CD4-positive, alpha-beta T cell treated with Interleukin-1 beta for 1 hour (primary cell): Measurements from ENCODE around the gene CDK13.

ENCODE experiments used
- DNase-seq, 2 donors: peaks; one replicate each; pipeline ENCODE4 v3.0.0-alpha.2; 2020 to 2022

CDK13 gene

DNA sequence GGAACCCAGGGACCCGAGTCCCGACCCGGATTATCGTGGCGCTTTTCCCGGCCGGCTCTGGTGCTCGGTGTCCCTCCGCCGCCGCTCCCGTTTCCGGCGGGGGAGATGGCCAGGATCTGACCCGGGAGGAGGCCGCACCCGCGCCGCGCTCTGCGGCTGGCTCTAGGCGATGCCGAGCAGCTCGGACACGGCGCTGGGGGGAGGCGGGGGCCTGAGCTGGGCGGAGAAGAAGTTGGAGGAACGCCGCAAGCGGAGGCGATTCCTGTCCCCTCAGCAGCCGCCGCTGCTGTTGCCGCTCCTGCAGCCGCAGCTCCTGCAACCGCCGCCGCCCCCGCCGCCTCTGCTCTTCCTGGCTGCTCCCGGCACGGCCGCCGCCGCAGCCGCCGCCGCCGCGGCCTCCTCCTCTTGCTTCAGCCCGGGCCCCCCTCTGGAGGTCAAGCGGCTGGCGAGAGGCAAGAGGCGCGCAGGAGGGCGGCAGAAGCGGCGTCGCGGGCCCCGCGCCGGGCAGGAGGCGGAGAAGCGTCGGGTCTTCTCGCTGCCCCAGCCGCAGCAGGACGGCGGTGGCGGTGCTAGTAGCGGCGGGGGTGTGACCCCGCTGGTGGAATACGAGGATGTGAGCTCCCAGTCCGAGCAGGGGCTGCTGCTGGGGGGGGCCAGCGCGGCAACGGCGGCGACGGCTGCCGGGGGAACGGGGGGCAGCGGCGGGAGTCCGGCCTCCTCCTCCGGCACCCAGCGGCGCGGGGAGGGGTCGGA lies 593 bp downstream of the CDK13 start:
- DNase-seq, result peak; percentile 35 to 39

DNA sequence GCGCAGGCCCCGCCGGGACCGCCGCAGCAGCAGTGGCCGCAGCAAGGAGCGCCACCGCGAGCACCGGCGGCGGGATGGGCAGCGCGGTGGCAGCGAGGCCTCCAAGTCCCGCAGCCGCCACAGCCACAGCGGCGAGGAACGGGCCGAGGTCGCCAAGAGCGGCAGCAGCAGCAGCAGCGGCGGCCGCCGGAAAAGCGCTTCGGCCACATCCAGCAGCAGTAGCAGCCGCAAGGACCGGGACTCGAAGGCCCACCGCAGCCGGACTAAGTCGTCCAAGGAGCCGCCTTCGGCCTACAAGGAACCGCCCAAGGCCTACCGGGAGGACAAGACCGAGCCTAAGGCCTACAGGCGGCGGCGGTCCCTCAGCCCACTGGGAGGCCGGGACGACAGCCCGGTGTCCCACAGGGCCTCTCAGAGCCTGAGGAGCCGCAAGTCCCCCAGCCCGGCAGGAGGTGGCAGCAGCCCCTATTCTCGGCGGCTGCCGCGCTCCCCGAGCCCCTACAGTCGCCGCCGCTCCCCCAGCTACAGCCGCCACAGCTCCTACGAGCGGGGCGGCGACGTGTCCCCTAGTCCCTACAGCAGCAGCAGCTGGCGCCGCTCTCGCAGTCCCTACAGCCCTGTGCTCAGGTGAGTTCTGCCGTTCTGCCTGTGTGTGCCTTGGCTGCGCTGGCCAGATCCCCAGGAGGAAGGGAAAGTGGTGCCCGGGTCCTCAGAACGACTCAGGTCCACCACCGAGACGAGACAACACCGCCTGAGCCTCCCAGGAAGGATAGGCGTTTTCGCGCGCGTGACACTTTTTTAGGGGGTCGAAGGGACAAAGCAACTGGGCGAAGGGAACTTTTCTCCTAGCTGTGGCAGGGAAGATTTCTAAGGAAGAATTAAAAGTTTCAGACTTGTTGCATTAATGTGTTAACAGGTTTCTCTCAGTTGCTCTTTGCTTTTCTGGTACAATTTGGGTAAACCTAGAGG lies 1.5 kb downstream of the CDK13 start:
- DNase-seq, result peak; percentile 69 to 79

DNA sequence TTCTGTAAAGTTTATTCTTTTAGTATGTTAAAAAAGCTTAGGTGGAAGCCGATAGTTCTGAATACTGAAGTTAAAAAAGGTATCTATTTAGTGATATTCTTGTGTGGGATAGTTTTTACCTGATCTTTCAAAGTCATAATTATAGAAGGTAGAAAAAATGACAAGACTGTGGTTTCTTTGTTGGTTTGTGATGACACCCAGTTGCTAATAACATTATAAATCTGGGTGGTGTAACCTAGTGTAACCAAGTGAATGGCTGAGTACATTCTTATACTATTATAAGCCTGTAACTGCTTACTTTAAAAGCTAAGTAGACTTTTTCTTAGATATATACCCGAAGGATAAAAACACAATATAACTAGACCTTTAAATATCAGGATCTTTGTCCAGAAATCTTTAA lies 2.3 kb downstream of the CDK13 start:
- peak in 1 of 2 donors; percentile 49 for DNase-seq

DNA sequence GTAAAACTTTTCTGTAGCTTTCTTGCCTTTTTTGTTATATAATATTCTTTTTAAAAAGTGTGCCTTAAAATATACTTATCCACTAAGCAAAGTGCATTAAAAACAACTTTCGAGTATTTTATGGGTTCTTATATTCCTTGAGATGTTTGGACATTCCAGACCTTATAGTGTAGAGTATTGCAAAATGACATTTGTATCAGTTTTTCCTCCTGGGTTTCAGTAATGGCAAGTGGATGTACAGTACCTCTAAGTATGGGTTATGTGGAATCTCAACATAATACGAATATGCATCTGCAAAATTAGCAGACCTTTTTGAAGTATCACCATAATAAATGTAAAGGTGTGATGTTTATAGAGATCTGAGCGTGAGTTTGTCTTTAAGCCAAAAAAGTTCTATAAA lies 2.7 kb downstream of the CDK13 start:
- no peak for DNase-seq

DNA sequence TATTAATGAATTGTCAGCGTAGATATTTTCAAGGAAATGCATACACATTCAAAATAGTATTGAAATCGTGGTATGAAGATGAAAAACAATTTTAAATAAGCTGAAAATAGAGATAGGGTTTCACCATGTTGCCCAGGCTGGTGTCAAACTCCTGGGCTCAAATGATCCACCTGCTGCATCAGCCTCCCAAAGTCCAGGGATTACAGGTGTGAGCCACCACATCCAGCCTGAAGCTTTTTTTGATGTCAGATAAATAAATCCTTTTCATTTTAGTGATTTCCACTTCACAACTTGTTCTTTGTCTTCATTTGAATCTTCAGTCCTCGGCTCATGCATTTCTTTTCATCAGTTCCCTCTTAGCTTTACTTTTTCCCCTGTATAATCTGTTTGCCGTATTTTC lies 4.6 kb downstream of the CDK13 start:
- DNase-seq, result no peak

DNA sequence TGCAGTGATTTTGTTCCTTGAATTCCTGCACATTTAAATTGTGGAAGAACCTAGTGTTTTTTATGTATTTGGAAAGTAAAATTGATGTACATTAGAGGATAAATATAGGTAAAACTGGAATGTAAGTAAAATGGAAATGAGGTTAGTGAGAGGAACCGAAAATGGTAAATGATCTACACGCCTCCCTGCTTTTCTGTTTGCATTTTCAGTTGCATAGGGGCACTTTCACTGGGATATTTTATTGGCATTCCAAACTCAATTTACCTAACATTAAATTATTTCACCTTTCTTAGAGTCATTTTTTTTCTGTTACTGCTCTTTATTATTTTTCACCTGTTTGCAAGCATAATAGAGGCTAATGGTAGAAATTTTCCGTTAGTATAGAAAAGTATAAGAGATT lies 8.0 kb downstream of the CDK13 start:
- DNase-seq, result no peak

DNA sequence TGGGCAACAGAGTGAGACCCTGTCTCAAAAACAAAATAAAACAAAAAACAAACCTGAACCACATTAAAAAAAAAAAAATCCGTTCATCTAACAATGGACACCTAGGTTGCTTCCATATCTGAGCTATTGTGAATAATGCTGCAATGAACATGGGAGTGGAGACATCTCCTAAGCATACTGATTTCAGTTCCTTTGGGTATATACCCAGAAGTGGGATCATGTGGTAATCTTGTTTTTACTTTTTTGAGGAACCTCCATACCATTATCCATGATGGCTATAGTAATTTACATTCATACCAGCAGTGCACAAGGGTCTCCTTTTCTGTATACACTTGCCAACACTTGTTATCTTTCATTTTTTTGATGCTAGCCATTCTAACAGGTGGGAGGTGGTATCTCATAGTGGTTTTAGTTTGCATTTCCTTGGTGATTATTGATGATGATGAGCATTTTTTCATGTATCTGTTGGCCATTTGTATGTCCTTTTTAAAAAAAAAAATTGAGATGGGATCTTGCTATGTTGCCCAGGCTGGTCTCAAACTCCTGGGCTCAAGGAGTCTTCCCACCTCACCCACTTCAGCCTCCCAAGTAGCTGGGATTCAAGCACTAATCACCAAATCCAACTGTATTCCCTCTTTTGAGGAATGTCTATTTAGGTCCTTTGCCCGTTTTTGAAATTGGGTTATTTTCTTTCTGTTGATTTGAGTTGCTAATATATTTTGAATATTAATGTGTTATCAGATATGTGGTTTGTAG lies 17.5 kb downstream of the CDK13 start:
- no peak for DNase-seq

DNA sequence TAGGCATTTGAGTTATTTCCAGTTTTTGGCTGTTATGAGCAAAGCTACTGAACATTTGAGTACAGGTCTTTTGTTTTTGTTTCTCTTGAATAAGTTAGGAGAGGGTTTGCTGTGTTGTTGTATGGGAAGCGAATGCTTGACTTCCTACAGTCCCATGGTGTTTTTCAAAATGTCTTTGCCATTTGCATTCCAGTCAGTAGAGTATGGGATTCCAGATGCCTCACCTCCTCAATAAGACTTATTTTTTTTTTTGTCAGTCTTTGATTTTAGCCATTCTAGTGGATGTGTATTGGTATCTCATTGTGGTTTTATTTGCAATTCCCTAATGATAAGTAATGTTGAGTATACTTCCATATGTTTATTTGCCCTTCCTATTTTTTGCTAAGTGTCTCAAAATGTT lies 19.4 kb downstream of the CDK13 start:
- DNase-seq, result no peak

DNA sequence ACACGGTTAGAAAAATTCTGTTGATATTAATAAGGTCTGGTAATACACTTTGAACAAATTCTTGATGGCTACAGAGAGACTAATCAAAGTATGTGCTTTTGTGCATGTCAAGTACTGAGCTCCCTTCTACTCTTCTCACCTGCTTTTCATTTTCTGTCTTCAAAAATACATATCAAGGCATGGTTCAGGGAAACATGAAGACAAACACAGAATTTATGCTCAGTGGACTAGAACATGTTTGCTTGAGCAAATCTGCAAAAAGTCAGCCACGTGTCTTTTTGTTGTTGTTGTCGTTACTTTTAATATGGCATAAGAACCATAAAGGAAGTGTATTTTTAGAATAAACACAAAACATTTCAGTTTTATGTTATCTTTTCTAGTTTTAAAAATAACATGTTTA lies 21.9 kb downstream of the CDK13 start:
- DNase-seq, result no peak

DNA sequence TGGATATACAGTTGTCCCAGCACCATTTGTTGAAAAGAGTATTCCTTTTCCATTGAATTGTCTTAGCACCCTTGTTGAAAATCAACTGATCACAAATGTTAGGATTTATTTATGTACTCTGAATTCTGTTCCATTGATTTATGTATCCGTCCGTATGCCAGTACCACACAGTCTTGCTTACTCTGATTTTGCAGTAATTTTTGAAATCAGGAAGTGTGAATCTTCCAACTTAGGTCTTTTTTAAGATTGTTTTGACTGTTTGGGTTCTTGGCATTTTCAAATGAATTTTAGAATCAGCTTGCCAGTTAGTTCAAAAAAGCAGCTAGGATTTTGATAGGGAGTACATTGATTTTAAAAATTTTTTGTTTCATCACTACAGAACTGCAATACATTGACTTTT lies 23.7 kb downstream of the CDK13 start:
- no peak for DNase-seq

DNA sequence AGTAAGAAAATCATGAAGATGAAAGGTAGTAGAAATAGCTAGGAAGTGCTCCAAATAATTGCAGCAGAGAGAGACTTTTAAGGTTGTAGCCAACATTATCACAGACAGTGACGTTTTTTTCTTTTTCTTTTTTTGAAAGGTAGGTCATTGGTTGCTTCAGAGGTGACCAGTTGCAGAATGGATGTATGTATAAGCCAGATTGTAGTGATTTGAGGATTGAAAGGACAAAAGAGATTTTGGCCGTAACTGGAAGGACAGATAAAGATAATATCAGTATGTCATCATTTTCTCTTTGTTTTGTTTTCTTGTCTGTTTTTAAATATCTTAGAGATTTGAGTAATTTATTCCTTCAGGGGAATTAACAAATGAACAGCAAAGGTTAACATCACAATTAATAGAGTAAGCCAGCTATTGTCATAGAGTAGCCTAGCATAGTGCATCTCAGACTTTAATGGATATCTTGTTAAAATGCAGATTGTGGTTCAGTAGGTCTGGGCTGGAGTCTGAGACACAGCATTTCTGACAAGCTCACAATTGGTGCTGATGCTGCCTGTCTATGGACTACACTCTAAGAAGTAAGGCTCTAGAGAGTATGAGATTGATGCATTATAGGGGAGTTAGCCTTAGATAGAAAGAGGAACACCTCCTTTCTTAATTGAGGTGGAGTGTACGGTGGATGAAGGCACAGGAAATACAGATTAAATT lies 28.3 kb downstream of the CDK13 start:
- no peak for DNase-seq

DNA sequence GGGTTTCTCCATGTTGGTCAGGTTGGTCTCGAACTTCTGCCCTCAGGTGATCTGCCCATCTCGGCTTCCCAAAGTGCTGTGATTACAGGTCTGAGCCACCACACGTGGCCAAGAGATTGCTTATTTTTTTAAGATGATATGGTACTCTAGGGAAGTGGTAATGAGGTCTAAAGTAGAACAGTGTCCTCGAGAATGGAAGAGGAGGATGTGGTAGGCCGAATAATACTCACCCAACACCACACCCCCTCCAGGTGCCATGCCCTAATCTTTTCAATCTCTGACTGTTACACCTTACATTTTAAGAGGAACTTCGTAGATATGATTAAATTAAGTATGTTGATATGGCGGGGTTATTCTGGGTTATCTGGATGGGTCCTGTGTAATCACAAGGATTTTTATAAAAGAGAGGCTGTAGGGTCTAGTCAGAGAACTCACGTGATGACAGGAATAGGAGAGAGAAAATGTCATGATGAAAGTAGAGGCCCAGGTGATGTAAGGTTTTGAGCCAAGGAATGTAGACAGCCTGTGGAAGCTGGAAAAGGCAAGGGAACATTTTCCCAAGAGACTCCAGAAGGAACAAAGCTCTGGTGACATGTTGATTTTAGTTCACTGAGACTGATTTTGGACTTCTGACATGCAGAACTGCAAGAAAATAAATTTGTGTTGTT lies 29.5 kb downstream of the CDK13 start:
- peak; percentile 13 to 58 for DNase-seq

DNA sequence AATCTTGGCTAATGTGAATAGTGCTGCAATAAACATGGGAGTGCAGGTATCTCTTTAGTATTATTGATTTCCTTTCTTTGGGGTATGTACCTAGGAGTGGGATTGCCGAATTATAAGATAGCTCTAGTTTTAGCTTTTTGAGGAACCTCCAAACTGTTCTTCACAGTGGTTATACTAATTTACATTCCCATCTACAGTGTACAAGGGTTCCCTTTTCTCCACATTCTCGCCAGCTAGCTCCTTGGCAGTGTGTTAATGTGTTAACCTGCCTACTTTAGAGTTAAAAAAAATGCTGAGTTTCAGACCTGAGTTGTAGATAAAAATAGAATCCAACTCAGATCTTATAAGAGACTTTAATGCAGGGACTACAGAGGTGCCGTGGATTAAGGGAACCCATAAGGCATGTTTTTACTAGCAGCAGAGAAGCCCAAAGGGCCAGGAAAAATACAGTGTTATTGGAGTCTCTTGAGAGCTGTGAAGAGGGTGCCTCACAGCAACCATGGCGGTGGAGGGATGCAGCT lies 35.4 kb downstream of the CDK13 start:
- DNase-seq, result no peak

DNA sequence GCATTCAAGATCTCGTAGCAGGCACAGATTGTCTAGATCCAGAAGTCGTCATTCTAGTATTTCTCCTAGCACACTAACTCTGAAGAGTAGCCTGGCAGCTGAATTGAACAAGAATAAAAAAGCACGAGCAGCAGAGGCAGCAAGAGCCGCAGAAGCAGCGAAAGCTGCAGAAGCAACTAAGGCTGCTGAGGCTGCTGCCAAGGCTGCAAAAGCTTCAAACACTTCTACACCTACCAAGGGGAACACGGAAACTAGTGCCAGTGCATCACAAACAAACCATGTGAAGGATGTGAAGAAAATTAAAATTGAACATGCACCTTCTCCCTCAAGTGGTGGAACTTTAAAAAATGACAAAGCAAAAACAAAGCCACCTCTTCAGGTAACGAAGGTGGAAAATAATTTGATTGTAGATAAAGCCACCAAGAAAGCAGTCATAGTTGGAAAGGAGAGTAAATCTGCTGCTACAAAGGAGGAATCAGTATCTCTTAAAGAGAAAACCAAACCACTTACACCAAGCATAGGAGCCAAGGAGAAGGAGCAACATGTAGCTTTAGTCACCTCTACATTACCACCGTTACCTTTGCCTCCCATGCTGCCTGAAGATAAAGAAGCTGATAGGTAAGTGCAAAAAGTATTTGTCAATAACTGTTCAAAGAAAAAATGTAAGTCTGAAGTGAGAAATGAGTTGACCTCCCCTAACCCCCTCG lies 37.7 kb downstream of the CDK13 start:
- peak; percentile 16 to 28 for DNase-seq

DNA sequence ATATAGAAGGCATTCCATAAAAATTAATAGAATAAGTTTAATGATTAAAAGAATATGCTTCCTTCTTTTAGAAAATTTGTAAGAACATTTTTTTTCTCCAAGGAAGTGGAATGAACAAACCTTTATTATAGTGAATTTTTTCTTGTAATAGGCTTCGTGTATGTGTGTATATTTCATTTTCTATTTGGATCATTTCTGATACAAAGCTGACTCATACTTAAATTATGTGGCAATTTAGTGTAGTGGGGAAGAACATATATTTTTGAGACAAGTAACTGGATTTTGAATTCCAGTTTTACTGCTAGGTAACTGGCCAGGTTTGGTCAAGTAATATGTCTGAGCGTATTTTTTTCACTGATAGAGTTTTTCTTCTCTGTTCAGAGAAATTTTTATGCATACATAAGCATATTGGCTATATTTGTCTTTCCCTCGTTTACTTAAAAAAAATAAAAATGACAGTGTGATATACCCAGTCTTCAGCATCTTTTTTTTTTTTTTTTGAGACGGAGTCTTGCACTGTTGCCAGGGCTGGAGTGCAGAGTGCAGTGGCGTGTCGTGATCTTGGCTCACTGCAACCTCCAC lies 50.8 kb downstream of the CDK13 start:
- no peak for DNase-seq

DNA sequence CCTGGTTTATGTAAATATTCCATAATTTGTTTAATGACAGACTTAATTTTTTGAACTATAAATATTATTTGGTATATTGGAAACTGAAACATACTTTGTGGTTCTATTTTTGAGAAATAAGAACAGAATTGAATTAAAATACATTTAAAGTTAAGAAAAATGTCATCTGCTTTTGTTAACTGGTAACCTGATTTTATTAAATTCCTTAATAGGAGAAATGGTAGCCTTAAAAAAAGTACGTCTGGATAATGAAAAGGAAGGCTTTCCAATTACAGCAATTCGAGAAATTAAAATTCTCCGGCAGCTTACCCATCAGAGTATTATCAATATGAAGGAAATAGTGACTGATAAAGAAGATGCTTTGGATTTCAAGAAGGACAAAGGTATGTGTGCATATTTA lies 51.6 kb downstream of the CDK13 start:
- no peak for DNase-seq

DNA sequence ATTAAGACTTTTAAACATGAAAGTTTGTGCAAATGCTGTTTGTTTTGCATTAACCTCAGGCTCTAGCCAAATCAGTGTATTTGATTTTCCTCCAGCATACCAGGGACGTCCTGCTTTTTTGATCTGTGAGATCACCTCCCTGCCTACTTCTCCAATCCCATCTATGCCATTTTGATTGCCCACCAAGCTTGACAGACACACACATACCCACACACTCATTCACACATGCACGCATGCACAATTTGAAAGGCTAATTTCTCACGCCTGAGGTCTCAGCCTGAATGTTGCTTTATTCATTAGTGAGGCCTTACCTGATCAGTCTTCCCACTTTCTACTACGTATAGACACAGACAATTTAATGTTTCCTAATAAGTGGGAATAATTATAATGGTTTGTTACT lies 53.5 kb downstream of the CDK13 start:
- DNase-seq, result no peak

DNA sequence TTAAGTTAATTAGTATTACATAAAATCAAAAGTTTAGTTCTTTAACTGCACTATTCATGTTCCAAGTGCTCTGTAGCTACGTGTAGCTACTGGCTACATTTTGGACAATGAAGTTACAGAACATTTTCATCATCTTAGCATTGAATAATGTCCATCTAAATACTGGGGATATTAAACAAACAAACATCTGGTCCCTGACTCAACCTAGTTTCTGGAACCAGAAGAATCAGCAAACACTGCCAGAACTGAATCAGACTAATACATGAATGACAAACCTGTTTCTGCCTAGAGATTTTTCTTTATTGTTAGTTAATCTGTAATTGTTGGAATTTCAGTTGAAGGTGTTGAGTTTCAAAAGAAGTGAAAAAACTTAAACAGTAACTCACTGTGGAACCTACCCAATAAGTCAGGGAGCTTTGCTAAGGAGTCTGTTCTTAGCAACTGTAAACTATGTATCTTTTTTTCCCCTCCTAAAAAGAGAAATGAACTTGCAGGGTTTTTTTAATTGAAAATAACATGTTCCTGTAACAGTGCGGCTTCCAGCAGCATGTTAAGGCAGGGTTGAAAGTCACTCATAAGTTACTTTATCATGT lies 58.3 kb downstream of the CDK13 start:
- no peak for DNase-seq

DNA sequence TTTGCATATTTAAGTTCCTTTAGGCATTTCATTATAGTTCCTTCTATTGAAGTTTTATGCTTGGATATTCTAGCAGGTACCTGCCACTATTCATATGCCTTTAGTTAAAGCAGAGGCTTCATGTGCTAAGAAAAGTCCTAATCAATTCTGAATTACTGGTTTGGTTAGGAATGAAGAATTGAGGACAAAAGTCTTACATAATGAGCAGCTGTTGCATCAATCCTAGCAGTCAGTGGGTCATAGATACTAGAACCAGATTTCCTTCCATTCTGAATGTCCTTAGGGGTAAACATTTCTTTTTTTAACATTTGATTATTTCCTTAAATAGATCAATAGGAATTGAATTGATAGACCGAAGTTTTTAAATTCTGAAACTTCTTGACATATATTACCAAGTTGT lies 59.2 kb downstream of the CDK13 start:
- no peak for DNase-seq

DNA sequence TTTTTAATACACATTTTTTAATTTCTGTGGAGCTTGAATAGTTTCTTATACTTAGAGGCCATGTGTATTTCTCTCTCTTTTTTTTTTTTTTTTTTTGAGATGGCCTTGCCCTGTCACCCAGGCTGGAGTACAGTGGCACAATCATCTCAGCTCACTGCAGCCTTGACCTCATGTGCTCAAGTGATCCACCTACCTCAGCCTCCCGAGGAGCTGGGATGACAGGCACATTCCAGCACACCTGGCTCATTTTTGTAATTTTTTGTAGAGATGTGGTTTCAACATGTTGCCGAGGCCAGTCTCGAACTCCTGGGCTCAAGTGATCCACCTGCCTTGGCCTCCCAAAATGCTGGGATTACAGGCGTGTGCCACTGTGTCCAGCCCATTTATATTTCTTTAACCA lies 64.3 kb downstream of the CDK13 start:
- DNase-seq, result no peak
